Epidermal melanocyte (primary cell): ENCODE results near the gene RBM17.
"Not testable (repeated sequence)": the region's sequence is repeated elsewhere in the genome, so short reads cannot be mapped to it uniquely, and the experiment has no call there.

Experiments
- DNase-seq: peaks from one replicate; pipeline ENCODE4 v3.0.0; 2011; ENCODE audit warnings: low spot score; ENCODE audit not compliant: insufficient read length

RBM17 gene

GRCh38 chr10:6088721-6089333 is at the start of gene RBM17:
Gene RBM17 (plus strand): TSS chr10:6089034. CDS start chr10:6097066, 8,032 bp downstream.
- DNase-seq: peak; percentile 48

- DNase-seq: no peak
Measured at GRCh38 chr10:6039711-6040110, 49.1 kb upstream of the RBM17 start.

- DNase-seq: no peak
Measured at GRCh38 chr10:6040205-6040604, 48.6 kb upstream of the RBM17 start.

- DNase-seq: not testable (repeated sequence)
Measured at GRCh38 chr10:6043377-6043776, 45.5 kb upstream of the RBM17 start.

GRCh38 chr10:6044060-6044459 is 44.8 kb upstream of the RBM17 start:
- DNase-seq: no peak

- no peak for DNase-seq
Measured at GRCh38 chr10:6044751-6045313, 44.0 kb upstream of the RBM17 start.

GRCh38 chr10:6045314-6045848 is 43.5 kb upstream of the RBM17 start:
- no peak for DNase-seq

- DNase-seq: no peak
Measured at GRCh38 chr10:6045878-6046772, 42.7 kb upstream of the RBM17 start.

GRCh38 chr10:6046773-6047611 is 41.8 kb upstream of the RBM17 start:
- DNase-seq: no peak

- DNase-seq: no peak
Measured at GRCh38 chr10:6047847-6048246, 41.0 kb upstream of the RBM17 start.

GRCh38 chr10:6048281-6049030 is 40.4 kb upstream of the RBM17 start:
- DNase-seq: no peak

GRCh38 chr10:6049031-6049400 is 39.8 kb upstream of the RBM17 start:
- DNase-seq: no peak

- DNase-seq: no peak
Measured at GRCh38 chr10:6050801-6051445, 37.9 kb upstream of the RBM17 start.

- no peak for DNase-seq
Measured at GRCh38 chr10:6052247-6053221, 36.3 kb upstream of the RBM17 start.

GRCh38 chr10:6053303-6053702 is 35.5 kb upstream of the RBM17 start:
- no peak for DNase-seq

- DNase-seq: no peak
Measured at GRCh38 chr10:6053816-6054631, 34.8 kb upstream of the RBM17 start.

GRCh38 chr10:6054884-6055283 is 34.0 kb upstream of the RBM17 start:
- DNase-seq: no peak

- no peak for DNase-seq
Measured at GRCh38 chr10:6055929-6056328, 32.9 kb upstream of the RBM17 start.
